CD4-positive, alpha-beta T cell treated with Interleukin-15 for 1 hour (primary cell): ENCODE data around the gene NKX1-2.
A peak's percentile ranks its signal among the peaks of the same experiment; 100 is the strongest.
"Not testable (repeated sequence)": the region's sequence is repeated elsewhere in the genome, so short reads cannot be mapped to it uniquely, and the experiment has no call there.

Experiments
- DNase-seq: peaks from one replicate; pipeline ENCODE4 v3.0.0-alpha.2; 2020

The NKX1-2 gene

GRCh38 chr10:124449170-124450011 is 444 bp downstream of the NKX1-2 start:
- no peak for DNase-seq

- no peak for DNase-seq
These were observed 1.1 kb downstream of the NKX1-2 start for GRCh38 chr10:124448696-124449169.

GRCh38 chr10:124447751-124448466 is 1.9 kb downstream of the NKX1-2 start:
- DNase-seq: no peak

GRCh38 chr10:124446830-124447750 is 2.7 kb downstream of the NKX1-2 start:
- DNase-seq: no peak

- not testable (repeated sequence) for DNase-seq
These were observed 8.1 kb downstream of the NKX1-2 start for GRCh38 chr10:124441694-124442093.

- DNase-seq: no peak
These were observed 13.6 kb downstream of the NKX1-2 start for GRCh38 chr10:124436191-124436638.

- DNase-seq: not testable (repeated sequence)
These were observed 14.2 kb downstream of the NKX1-2 start for GRCh38 chr10:124435683-124436082.

GRCh38 chr10:124433461-124433860 is 16.4 kb downstream of the NKX1-2 start:
- no peak for DNase-seq

GRCh38 chr10:124430077-124430476 is 19.8 kb downstream of the NKX1-2 start:
- DNase-seq: no peak

- DNase-seq: no peak
These were observed 20.3 kb downstream of the NKX1-2 start for GRCh38 chr10:124429576-124429975.

GRCh38 chr10:124428207-124428777 is 21.5 kb downstream of the NKX1-2 start:
- DNase-seq: no peak

GRCh38 chr10:124425227-124425962 is 24.4 kb downstream of the NKX1-2 start:
- DNase-seq: no peak

- no peak for DNase-seq
These were observed 26.0 kb downstream of the NKX1-2 start for GRCh38 chr10:124423813-124424212.

- DNase-seq: no peak
These were observed 27.1 kb downstream of the NKX1-2 start for GRCh38 chr10:124422742-124423141.

- DNase-seq: no peak
These were observed 29.6 kb downstream of the NKX1-2 start for GRCh38 chr10:124420254-124420653.

- DNase-seq: no peak
These were observed 30.2 kb downstream of the NKX1-2 start for GRCh38 chr10:124419635-124420034.

GRCh38 chr10:124418726-124419501 is 30.9 kb downstream of the NKX1-2 start, which contains the start of gene OAT:
Gene OAT, minus strand, starts transcription at chr10:124418923. Its CDS starts 6,752 bp downstream, at chr10:124412171.
- DNase-seq: peak; percentile 96

GRCh38 chr10:124417895-124418725 is 31.7 kb downstream of the NKX1-2 start:
- peak; percentile 32 for DNase-seq

GRCh38 chr10:124416733-124417132 is 33.1 kb downstream of the NKX1-2 start:
- no peak for DNase-seq

- no peak for DNase-seq
These were observed 34.6 kb downstream of the NKX1-2 start for GRCh38 chr10:124415210-124415609.
